HG02870 (cell line): Measurements from ENCODE around the gene MICAL2.

Experiments
- ATAC-seq: cut with Tn5 transposase; IDR thresholded peaks from one replicate; pipeline ENCODE4 v1.9.1; 2021; ENCODE audit warnings: mild to moderate bottlenecking, moderate library complexity; ENCODE audit not compliant: unreplicated experiment

MICAL2 gene

GRCh38 chr11:12202661-12203310 lies 92.4 kb downstream of the MICAL2 start:
- no peak for ATAC-seq

DNA sequence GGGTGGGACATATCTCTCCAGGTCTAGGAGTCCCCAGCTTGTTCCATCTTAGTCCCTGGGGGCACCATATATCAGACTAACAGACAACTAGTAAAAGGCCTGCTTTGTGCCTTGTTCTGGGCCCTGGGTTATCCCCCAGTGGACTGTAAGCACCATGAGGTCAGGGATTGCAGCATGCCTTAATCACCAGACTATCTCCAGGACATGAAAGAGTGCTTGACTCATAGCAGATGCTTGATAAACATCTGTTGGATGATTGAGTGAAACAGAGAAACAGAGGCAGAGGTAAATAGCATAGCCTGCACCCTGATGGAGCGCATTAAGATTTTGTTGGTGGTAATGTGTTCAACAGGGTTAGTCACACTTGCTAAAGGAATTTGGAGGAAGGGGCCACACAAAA lies 94.1 kb downstream of the MICAL2 start:
- ATAC-seq = no peak

- ATAC-seq = no peak
Measured at GRCh38 chr11:12205330-12205729, 94.9 kb downstream of the MICAL2 start.

- no peak for ATAC-seq
Measured at GRCh38 chr11:12206529-12206928, 96.1 kb downstream of the MICAL2 start.

GRCh38 chr11:12207384-12208150 lies 97.2 kb downstream of the MICAL2 start:
- peak; percentile 44 for ATAC-seq

GRCh38 chr11:12209096-12209495 lies 98.7 kb downstream of the MICAL2 start:
- ATAC-seq = no peak

GRCh38 chr11:12210200-12210599 lies 99.8 kb downstream of the MICAL2 start:
- ATAC-seq = no peak

- ATAC-seq = peak; percentile 45
Measured at GRCh38 chr11:12211331-12212065, 101.1 kb downstream of the MICAL2 start.

- no peak for ATAC-seq
Measured at GRCh38 chr11:12212174-12212820, 101.9 kb downstream of the MICAL2 start.

- no peak for ATAC-seq
Measured at GRCh38 chr11:12212821-12213185, 102.4 kb downstream of the MICAL2 start.

- no peak for ATAC-seq
Measured at GRCh38 chr11:12213883-12214282, 103.5 kb downstream of the MICAL2 start.

DNA sequence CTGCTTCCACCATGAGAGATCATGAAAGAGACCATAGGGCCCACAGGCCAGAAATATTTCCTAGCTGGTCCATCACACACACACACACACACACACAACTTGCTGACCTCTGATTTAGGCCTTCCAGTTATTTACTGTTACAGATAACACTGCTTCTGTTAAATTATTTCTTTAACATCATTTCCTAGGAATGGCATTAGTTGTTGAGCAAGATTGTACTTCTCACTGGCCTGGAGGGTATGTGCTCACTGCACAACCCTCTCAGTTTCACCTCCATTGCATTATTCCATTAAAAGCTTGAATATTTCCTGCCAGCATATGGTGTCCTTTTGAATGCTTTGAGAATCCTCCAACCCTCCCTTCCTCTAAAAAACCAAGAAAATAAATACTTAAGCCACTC lies 104.4 kb downstream of the MICAL2 start:
- no peak for ATAC-seq

DNA sequence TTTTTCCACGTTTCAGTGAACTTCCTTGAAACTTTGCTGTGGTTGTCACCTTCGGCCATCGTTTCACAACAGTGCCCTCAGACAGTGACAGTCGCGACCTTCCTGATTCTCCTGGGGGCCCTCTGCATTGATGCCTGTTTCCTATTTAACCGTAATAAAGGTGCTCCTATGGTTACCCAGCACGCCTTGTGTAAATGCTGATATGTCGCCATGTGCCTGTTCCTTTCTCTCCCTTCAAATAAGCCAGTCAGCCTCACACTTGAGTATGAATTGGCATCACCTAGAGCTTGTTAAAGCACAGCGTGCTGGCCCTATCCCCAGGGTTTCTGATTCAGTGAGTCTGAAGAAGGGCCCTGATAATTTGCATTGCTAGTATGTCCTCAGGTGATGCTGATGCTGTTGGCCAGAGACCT lies 104.8 kb downstream of the MICAL2 start:
- no peak for ATAC-seq

GRCh38 chr11:12216041-12216451 lies 105.7 kb downstream of the MICAL2 start:
- ATAC-seq = no peak

GRCh38 chr11:12216671-12217374 lies 106.4 kb downstream of the MICAL2 start:
- no peak for ATAC-seq

GRCh38 chr11:12217879-12218278 lies 107.5 kb downstream of the MICAL2 start:
- no peak for ATAC-seq

DNA sequence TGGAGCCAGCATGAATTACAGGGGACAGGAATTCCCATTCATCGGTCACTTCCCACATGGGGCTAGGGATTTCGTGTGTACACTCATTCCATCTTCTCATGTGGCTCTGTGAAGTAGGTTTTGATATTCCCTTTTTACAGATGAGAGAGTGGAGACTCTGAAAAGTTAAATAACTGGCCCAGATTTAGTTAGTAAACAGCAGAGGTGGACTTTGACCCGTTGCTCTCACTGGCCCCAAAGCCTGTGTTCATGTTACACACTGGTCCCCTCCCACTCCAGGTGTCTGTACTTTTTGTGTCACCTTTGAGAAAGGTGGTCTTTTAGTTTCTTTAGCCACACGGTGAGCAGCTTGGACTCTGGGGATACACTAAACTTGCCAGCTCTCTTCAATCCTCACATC lies 108.5 kb downstream of the MICAL2 start:
- ATAC-seq = no peak

DNA sequence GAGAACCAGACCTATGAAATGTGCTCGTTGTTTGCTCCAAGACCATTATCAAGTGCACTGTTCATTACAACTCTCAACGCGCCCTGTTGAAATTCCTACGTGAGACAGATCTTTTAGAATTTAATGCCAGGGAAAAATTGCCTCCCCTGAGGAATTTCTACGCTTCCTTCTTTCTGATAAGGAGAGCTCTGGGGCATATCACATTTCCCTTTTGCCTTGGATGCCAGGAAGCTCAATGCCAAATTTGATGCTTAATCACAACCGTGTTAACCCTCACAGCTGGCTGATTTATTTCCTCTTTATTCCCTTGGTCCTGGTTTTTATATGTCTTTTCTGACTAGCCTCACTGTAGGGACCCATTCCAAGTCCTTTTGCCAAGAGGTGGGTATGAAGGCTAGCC lies 109.4 kb downstream of the MICAL2 start:
- no peak for ATAC-seq

GRCh38 chr11:12220305-12220704 lies 109.9 kb downstream of the MICAL2 start:
- ATAC-seq = no peak

- ATAC-seq = no peak
Measured at GRCh38 chr11:12221051-12221535, 110.7 kb downstream of the MICAL2 start.
